ENCODE data around the gene DHX58. TPM values are rescaled to one million over a fixed set of nuclear protein-coding genes. Genes with fewer than 3 reads are reported as not detected.

Gene DHX58
- total RNA-seq, 6 donors from 2014 or later: 15.8 to 56.6 (median 32.6) TPM

GRCh38 chr17:42125565-42125964 is 13.1 kb upstream of the DHX58 start:
- Histone ChIP-seq H3K4me3 (no peak overlapping the region), H3K9me3 (no peaks in the 10 kb centered on the region), H3K4me1 (peaks cover 31 to 44% (median 32%) of the 10 kb centered on the region in 4 donors), H3K27ac (no peak overlapping the region), H3K36me3 (peaks cover 28 to 63% (median 55%) of the 10 kb centered on the region in 4 donors), H3K27me3 (no peaks in the 10 kb centered on the region)
- TF ChIP-seq POLR2AphosphoS5 (IDR thresholded peaks at IDR 0.05): no peak
- no peak for TF ChIP-seq EP300 (IDR thresholded peaks at IDR 0.05)
- TF ChIP-seq POLR2A (IDR thresholded peaks at IDR 0.05): no peak
- no peak for TF ChIP-seq CTCF (IDR thresholded peaks at IDR 0.05)
- peak in 1 of 2 donors; percentile 49 for DNase-seq
- WGBS, 2 donors: 86 to 88% methylated on average over 10 to 12 of the region's 12 CpGs
- no peak for ATAC-seq (ENCODE audit: low FRiP score in 2 of 2)

GRCh38 chr17:42124256-42124655 is 11.7 kb upstream of the DHX58 start:
- ATAC-seq (ENCODE audit: low FRiP score in 2 of 2) (no peak), DNase-seq (no peak)
- no peak for TF ChIP-seq EP300 (IDR thresholded peaks at IDR 0.05)
- no peak for TF ChIP-seq CTCF (IDR thresholded peaks at IDR 0.05)
- TF ChIP-seq POLR2A (IDR thresholded peaks at IDR 0.05): no peak
- no peak for TF ChIP-seq POLR2AphosphoS5 (IDR thresholded peaks at IDR 0.05)
- Histone ChIP-seq H3K4me1 (peaks cover 25 to 38% (median 27%) of the 10 kb centered on the region in 4 donors), H3K9me3 (no peaks in the 10 kb centered on the region), H3K4me3 (no peak overlapping the region), H3K36me3 (peaks cover 28 to 52% (median 42%) of the 10 kb centered on the region in 4 donors), H3K27me3 (no peaks in the 10 kb centered on the region), H3K27ac (peak overlapping the region in 1 of 4 donors; percentile 34)
- 81 to 94% methylated on average over 3 of the region's 3 CpGs for WGBS, 2 donors

GRCh38 chr17:42122371-42123303 is 10.1 kb upstream of the DHX58 start, which contains the start of gene HSPB9:
TSS of gene HSPB9 (plus strand) at chr17:42122804. CDS start at chr17:42122851, 47 bp downstream.
- no peaks in the 10 kb centered on the region for H3K9me3 ChIP-seq
- no peaks in the 10 kb centered on the region for H3K27me3 ChIP-seq
- TF ChIP-seq CTCF (IDR thresholded peaks at IDR 0.05): no peak
- TF ChIP-seq POLR2AphosphoS5 (IDR thresholded peaks at IDR 0.05): no peak
- no peak for TF ChIP-seq EP300 (IDR thresholded peaks at IDR 0.05)
- no peak for TF ChIP-seq POLR2A (IDR thresholded peaks at IDR 0.05)
- peaks cover 17 to 29% (median 20%) of the 10 kb centered on the region in 4 donors for H3K4me1 ChIP-seq
- ATAC-seq (ENCODE audit: low FRiP score in 2 of 2) (peak; percentile 61 to 73), DNase-seq (peak; percentile 79 to 89)
- peaks cover 16 to 43% (median 27%) of the 10 kb centered on the region in 4 donors for H3K36me3 ChIP-seq
- peak within 1 kb of the TSS in 3 of 4 donors; percentile 43 to 80 (median 60) for H3K27ac ChIP-seq
- H3K4me3 ChIP-seq: peak within 1 kb of the TSS in 2 of 4 donors; percentile 7 to 22
- 76 to 88% methylated on average over 46 to 59 of the region's 61 CpGs for WGBS, 2 donors

- no peaks in the 10 kb centered on the region for H3K9me3 ChIP-seq
- ATAC-seq (ENCODE audit: low FRiP score in 2 of 2) (peak; percentile 85 to 96), DNase-seq (peak; percentile 85 to 97)
- TF ChIP-seq EP300 (IDR thresholded peaks at IDR 0.05) (no peak), CTCF (IDR thresholded peaks at IDR 0.05) (no peak), POLR2A (IDR thresholded peaks at IDR 0.05) (peak in 1 of 4 donors; percentile 52), POLR2AphosphoS5 (IDR thresholded peaks at IDR 0.05) (peak in 1 of 2 donors; percentile 60)
- peaks cover 10 to 36% (median 15%) of the 10 kb centered on the region in 4 donors for H3K36me3 ChIP-seq
- no peaks in the 10 kb centered on the region for H3K27me3 ChIP-seq
- peak within 1 kb of the TSS; percentile 82 to 94 (median 88) for H3K4me3 ChIP-seq
- peaks cover 17 to 35% (median 20%) of the 10 kb centered on the region in 4 donors for H3K4me1 ChIP-seq
- 13 to 21% methylated on average over 19 to 20 of the region's 57 CpGs for WGBS, 2 donors
- peak within 1 kb of the TSS; percentile 11 to 80 (median 52) for H3K27ac ChIP-seq
These were observed 8.6 kb upstream of the DHX58 start, which contains the start of gene KAT2A for GRCh38 chr17:42120770-42121769. TSS of gene KAT2A (minus strand) at chr17:42121367. CDS start at chr17:42121304, 63 bp downstream.
